Stomach (tissue), 4 donors: ENCODE measurements around the gene ASPG.

ENCODE experiments used
- CTCF ChIP-seq, 7 experiments: fragments of 450-650 bp in 4 of 7; fragments of 200-600 bp in 3 of 7; sonication (generic) in 3 of 7; IDR thresholded peaks; one replicate each; pipeline ENCODE4 v1.5.1; 2016 to 2019; ENCODE audit warnings: antibody characterized with exemption in 7 of 7, control low read depth in 2 of 7, mild to moderate bottlenecking in 1 of 7
- EP300 ChIP-seq: sonication (generic); formaldehyde crosslinking; IDR thresholded peaks from one replicate; pipeline ENCODE4 v1.6.1; 2017; ENCODE audit warnings: antibody characterized with exemption
- POLR2A ChIP-seq, 4 donors: fragments of 450-650 bp; IDR thresholded peaks; one replicate each; pipeline ENCODE4 v1.6.1; 2016; ENCODE audit warnings: antibody characterized with exemption in 4 of 4, control low read depth in 2 of 4, mild to moderate bottlenecking in 1 of 4, moderate library complexity in 1 of 4
- POLR2AphosphoS5 ChIP-seq, 3 donors: sonication (generic); formaldehyde crosslinking; IDR thresholded peaks; one replicate each; pipeline ENCODE4 v1.6.1; 2016; ENCODE audit warnings: antibody characterized with exemption in 3 of 3

DNA sequence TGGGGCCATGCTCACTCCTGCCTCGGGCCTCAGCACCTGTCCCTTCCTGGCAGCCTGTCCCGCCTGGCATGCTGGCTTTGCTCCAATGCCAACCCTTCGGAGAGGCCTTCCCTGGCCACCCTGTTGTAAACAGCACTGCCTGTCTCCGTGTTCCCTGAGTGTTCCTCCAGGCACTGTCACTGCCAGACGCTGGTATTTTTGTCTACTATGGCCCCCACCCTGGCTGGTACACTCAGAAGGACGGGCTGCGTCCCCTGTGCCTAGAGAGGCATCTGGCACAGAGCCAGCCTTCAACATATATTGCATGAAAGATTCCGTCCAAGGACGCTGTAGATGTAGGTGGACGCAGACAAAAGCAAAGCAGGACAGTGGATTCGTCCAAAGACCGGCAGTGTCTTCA lies 2.7 kb upstream of the ASPG start:
- TF ChIP-seq POLR2A (IDR thresholded peaks at IDR 0.05), result no peak
- no peak for TF ChIP-seq CTCF (IDR thresholded peaks at IDR 0.05)
- no peak for TF ChIP-seq POLR2AphosphoS5 (IDR thresholded peaks at IDR 0.05)
- TF ChIP-seq EP300, result no peak
